GM12891 (cell line): ENCODE data around the gene SBNO1.

Source experiments
- POLR2A ChIP-seq: IDR thresholded peaks from 2 replicates; pipeline ENCODE4 v1.6.1; 2011; ENCODE audit warnings: low read depth, low read length, control low read depth
- POLR2AphosphoS5 ChIP-seq: IDR thresholded peaks from 2 replicates; pipeline ENCODE4 v1.6.1; 2011; ENCODE audit warnings: low read depth, low read length, control low read depth
- POU2F2 ChIP-seq: IDR thresholded peaks from 2 replicates; pipeline ENCODE4 v1.6.1; 2011; ENCODE audit warnings: low read depth, mild to moderate bottlenecking, control low read depth, low read length, moderate library complexity
- SPI1 ChIP-seq: IDR thresholded peaks from 2 replicates; pipeline ENCODE4 v1.6.1; 2011; ENCODE audit warnings: low read depth, low read length, control low read depth
- TAF1 ChIP-seq: IDR thresholded peaks from 2 replicates; pipeline ENCODE4 v1.6.1; 2011; ENCODE audit warnings: low read depth, low read length, control low read depth

GRCh38 chr12:123395236-123395635, 30.6 kb upstream of the SBNO1 start:
- TF ChIP-seq POLR2A: no peak
- TF ChIP-seq TAF1: no peak
- TF ChIP-seq POLR2AphosphoS5: no peak
- TF ChIP-seq SPI1: no peak
- TF ChIP-seq POU2F2: no peak
